GM19467 (cell line): ENCODE measurements around the gene DENND2A.
A peak's percentile ranks its signal among the peaks of the same experiment; 100 is the strongest.
"Not testable (repeated sequence)": the region's sequence is repeated elsewhere in the genome, so short reads cannot be mapped to it uniquely, and the experiment has no call there.

Experiments used
- ATAC-seq: cut with Tn5 transposase; IDR thresholded peaks from one replicate; pipeline ENCODE4 v1.9.1; 2021; ENCODE audit warnings: mild to moderate bottlenecking, moderate library complexity; ENCODE audit not compliant: unreplicated experiment

The DENND2A gene

DNA sequence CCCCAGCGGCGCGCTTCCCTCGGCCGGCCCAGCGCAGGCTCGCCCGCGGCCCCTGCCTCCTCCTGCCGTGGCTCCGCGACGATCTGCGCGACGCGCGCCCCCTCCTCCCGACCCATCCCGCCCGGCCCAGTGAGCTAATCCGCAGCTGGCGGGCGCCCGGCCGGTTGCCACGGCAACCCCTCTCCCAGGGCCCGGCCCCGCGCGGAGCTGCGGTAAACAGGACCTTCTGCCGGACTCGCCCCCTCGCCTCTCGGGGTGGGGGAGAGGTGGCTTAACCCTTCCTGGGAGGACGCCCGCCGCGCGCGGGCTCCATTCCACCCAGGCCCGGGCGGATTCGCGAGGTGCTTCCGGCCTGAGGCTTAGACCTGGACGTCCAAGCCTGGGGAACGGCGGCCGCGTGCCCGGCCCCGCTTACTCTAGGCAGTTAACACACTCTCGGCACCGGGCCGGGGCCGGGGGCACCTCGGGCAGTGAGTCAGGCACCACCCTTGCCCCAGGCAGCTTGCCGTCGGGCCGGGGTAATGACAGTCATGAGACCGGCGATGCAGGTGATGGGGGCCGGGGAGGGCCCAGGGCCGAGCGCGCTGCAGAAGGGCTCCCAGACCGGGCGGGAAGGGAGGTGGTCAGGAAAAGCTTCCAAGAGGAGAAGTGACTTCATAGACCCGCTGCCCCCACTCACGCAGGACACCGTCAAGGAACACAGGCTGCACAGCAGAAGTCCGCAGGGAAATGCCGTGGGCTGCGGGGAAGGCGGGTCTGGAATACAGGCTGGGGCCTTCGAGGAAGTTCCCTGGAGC lies at the start of gene DENND2A:
Gene DENND2A, minus strand, starts transcription at position 87 of the 797 bp plus-strand sequence. CDS start 38,416 bp downstream, outside the sequence.
- no peak for ATAC-seq

DNA sequence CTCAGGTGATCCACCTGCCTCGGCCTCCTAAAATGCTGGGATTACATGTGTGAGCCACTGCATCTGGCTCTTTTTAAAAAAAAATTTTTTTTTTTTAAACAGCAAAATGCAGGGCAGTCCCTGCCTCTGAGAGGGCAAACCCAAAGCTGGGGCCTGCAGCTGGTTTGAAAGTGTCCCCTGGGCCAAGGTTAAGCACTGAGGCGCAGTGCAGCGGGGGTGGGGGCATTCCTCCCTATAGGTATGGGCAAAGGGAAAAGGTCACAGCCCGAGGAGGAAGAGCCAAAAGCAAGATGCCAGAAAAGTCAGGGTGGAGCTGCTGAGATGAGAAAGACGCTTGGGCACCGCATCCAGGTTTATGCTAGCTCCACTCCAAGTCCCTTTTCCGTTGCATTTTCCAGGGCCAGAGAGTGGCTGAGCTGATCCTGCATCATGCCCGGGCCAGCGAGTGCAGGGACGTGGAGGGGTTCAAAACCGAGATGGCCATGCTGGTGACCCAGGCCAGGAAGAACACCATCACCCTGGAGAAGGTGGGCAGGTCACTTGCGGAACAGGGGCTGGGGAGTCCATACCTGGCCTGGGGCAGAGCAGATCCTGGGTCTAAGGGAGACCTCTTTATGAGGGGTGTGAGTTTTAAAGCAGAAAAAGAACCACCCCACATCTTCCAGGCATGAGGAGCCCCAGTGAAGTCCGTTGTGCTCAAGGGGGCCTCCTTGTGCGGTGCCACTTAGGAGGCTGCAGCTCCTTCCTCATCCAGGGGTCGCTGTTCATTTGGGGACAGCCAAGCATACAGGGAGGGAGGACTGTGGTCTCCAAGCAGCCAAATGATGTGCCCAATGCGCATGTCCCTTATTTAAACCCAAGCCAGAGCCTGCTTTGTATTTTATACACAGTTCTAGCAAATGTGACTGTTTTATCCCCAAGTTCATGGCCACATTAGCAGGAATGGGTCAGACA lies 48.9 kb upstream of the DENND2A start:
- ATAC-seq: no peak

DNA sequence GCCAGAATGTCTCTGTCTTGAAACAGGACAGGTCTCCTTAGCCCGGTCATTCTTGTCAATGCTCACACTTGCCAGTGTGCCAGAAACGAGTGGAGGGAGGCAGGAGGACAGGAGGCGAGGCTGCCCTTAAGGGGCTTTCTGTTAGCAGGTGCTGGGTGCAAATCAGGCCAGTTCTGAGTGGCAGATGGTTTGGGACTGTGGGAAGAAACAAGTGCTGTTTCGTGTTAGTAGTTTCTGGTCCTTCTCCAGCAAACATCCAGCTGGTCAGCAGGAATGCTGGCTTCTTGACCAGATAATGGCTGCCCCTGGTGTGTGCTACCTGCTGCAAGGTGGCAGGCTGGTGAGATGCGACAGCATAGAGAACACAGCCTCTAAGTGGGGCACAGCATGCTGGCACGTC lies 47.7 kb upstream of the DENND2A start:
- no peak for ATAC-seq

- ATAC-seq: no peak
These were observed 46.3 kb upstream of the DENND2A start for GRCh38 chr7:140686921-140687320.

GRCh38 chr7:140685407-140686087 lies 44.9 kb upstream of the DENND2A start:
- no peak for ATAC-seq

DNA sequence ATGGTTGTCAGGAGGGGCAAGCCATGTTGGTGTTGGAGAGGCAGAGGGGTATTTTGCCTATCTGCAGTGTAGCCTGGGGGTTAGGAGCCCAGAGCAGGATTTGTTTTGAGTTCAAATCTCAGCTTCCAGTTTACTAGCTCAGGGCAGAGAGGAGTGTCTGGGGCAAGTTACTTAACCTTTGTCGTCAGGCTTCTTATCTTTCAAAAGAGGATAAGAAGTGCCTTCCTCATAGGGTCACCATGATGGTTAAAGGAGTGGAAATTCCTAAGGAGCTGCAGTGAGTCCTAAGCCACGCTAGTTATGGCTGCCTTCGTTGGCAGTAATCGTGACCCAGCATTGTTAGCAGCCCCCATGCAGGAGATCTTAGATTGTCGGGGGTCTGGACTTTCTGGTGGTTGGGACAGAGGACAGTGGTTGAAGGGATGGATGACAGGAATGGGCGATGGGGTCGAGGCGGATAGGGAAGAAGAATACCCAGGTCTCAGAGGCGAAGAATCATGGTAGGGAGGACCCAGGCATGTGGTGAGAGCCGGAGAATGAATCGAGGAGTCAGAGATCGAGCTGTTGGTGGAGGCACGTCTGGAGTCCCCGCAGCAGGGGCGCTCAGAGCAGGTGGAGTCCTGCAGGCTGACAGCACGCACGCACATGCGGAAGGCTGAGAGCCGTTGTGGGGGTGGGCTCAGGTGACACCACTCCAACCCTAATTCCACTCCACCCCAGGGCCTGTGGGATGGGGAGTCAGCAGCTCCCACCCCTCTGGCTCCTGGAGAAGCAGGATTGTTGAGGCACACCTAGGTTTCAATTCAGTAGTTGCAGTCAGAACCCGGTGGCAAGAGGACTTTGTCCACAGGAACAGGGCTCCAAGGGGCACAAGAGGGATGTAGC lies 43.7 kb upstream of the DENND2A start:
- no peak for ATAC-seq

DNA sequence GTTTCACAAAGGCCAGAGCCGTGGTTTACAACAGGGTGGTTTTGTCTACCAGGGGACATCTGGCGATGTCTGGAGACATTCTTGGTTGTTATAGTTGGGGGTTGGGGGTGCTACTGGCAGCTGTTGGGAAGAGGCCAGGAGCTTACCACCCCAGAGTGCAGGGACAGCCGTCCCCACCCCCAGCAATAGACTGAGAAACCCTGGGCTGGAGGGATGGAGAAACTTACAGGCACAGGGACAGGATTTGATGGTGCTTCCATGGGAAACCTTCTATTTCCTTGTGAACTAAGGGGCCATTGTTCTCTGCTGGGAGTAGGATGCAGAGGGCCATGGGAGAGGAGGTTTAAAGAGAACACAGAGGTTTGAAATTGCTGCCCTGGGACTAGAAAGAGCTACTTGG lies 43.0 kb upstream of the DENND2A start:
- no peak for ATAC-seq

- ATAC-seq: no peak
These were observed 41.2 kb upstream of the DENND2A start for GRCh38 chr7:140681766-140682165.

DNA sequence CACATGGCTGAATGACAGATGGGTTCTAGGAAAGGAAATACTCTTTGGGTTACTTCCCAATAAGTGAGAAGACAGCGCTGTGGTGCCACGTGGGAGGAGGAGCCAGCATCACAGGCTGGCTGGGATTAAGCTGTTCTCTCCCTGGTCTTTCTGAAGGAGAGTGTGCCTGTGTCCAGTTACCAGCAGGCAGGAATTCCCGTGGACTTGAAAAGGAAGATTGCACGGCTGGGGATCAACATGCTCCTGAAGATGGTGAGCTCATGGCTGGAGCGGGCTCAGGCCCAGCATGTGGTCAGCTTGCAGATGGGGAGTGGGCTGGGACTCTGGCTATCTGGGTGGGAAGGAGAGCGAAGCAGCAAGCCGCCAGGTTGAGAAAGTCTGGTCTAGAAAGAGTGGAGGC lies 40.3 kb upstream of the DENND2A start:
- ATAC-seq: no peak

DNA sequence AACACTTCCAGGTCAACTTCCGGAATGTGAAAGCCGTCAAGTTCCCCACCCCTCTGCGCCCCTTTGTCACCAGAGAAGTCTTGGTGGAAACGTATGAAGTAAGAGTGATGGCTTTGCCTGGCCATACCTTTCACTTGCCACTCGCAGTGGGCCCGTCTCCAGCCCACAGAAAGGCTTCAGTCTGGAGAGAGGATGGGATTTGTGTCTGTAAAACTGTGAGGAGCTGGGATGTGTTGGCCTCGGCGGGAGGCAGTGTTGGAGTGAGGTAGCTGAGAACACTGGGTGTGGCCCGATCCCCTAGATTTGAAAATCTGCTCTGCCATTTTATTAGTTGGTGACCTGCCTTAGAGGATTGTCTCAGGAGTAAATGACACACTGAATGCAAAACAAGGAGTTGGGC lies 38.6 kb upstream of the DENND2A start:
- no peak for ATAC-seq

DNA sequence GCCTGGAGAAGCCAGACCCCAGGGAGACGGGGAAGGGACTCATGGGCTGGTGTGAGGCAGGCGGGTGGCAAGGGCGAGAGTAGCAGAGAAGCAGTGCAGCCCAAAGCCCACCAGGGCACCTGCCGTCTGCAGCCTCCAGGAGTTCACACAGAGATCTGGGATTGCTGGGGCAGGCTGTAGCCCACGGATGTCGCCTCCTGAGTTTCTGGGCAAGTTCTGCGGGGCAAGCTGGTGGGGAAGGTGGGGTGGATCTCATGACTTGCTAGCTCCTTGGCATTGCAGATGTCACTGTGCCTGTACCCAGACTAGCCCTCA lies 38.2 kb upstream of the DENND2A start:
- no peak for ATAC-seq

GRCh38 chr7:140678081-140678815 lies 37.6 kb upstream of the DENND2A start:
- no peak for ATAC-seq

DNA sequence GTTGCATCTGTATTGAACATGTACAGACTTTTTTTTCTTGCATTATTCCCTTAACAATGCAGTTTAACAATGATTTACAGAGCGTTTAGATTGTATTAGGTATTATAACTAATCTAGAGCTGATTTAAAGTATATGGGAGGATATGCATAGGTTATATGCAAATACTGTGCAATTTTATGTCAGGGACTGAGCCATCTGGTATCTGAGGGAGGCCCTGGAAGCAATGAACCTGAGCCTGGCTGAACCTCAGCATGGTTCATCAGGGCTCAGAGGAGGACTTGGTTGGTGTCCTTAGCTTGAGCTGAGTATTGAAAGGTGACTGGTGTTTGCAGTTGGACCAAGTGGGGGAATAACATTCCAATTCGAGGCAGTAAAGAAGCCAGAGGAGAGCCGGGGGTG lies 36.9 kb upstream of the DENND2A start:
- no peak for ATAC-seq

GRCh38 chr7:140676956-140677355 lies 36.3 kb upstream of the DENND2A start:
- not testable (repeated sequence) for ATAC-seq

GRCh38 chr7:140676306-140676705 lies 35.7 kb upstream of the DENND2A start:
- ATAC-seq: peak; percentile 43

GRCh38 chr7:140675726-140676125 lies 35.1 kb upstream of the DENND2A start:
- ATAC-seq: no peak

DNA sequence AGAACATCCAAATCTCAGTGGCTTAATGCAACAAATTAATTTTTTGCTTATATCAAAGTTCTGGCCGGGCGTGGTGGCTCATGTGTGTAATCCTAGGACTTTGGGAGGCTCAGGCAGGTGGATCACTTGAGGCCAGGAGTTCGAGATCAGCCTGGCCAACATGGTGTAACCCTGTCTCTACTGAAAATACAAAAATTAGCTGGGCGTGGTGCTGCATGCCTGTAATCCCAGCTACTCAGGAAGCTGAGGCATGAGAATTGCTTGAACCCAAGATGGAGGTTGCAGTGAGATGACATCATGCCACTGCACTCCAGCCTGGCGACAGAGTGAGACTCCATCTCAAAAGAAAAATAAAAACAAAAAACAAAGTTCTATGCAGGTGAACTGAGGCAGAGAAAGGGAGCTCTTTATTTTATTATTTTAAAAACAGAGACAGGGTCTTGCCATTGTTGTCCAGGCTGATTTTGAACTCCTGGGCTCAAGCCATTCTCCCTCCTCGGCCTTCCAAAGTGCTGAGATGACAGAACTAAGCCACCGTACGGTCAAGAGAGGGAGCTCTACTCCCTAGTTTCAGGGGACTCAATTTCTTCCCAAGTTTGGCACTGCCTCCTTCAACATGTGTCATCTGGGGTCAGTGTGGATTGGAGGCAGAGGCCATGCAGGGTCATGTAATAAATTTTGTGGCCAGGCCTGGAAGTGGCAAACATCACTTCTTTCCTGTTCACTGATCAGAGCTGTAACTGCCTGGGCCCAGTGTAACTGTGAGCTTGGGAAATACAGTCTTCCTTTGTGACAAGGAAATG lies 34.5 kb upstream of the DENND2A start:
- ATAC-seq: no peak

GRCh38 chr7:140674356-140674800 lies 33.8 kb upstream of the DENND2A start:
- ATAC-seq: no peak

GRCh38 chr7:140673774-140674155 lies 33.2 kb upstream of the DENND2A start:
- no peak for ATAC-seq
